Prostate gland (tissue), 2 donors: ENCODE results near the gene PSMC5.

Experiments
- POLR2A ChIP-seq: fragments of 450-650 bp; IDR thresholded peaks from one replicate; pipeline ENCODE4 v1.6.1; 2016; ENCODE audit warnings: antibody characterized with exemption, mild to moderate bottlenecking
- POLR2AphosphoS5 ChIP-seq: sonication (generic); formaldehyde crosslinking; IDR thresholded peaks from one replicate; pipeline ENCODE4 v1.6.1; 2017; ENCODE audit warnings: antibody characterized with exemption
- TF ChIP-seq, protein P1 (sequence below), 4 experiments: fragments of 200-600 bp in 2 of 4; fragments of 450-650 bp in 2 of 4; sonication (generic) in 2 of 4; IDR thresholded peaks; 1 replicate in 3 of 4; 2 replicates in 1 of 4; pipeline ENCODE4 v1.5.1; 2016 to 2019; ENCODE audit warnings: antibody characterized with exemption in 4 of 4, mild to moderate bottlenecking in 2 of 4, moderate library complexity in 2 of 4

- TF ChIP-seq, protein P1, sequence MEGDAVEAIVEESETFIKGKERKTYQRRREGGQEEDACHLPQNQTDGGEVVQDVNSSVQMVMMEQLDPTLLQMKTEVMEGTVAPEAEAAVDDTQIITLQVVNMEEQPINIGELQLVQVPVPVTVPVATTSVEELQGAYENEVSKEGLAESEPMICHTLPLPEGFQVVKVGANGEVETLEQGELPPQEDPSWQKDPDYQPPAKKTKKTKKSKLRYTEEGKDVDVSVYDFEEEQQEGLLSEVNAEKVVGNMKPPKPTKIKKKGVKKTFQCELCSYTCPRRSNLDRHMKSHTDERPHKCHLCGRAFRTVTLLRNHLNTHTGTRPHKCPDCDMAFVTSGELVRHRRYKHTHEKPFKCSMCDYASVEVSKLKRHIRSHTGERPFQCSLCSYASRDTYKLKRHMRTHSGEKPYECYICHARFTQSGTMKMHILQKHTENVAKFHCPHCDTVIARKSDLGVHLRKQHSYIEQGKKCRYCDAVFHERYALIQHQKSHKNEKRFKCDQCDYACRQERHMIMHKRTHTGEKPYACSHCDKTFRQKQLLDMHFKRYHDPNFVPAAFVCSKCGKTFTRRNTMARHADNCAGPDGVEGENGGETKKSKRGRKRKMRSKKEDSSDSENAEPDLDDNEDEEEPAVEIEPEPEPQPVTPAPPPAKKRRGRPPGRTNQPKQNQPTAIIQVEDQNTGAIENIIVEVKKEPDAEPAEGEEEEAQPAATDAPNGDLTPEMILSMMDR (IDR thresholded peaks at IDR 0.05) = no peak
- TF ChIP-seq POLR2A = no peak
- TF ChIP-seq POLR2AphosphoS5 = no peak
These were observed 9.4 kb upstream of the PSMC5 start for GRCh38 chr17:63817736-63818385.
